Muscle of leg (tissue), 11 donors: ENCODE measurements around the gene PRKN. TPM values are rescaled to one million over a fixed set of nuclear protein-coding genes. Genes with fewer than 3 reads are reported as not detected.

ENCODE experiments used
- DNase-seq: peaks from one replicate; pipeline ENCODE4 v3.0.0; 2013
- H3K27ac ChIP-seq: one replicate; pipeline ENCODE4 v1.5.1; 2013; ENCODE audit warnings: mild to moderate bottlenecking, low read length, control low read depth
- H3K27me3 ChIP-seq: one replicate; pipeline ENCODE4 v1.6.1; 2013; ENCODE audit warnings: low read length; ENCODE audit not compliant: control insufficient read depth, insufficient read depth
- H3K36me3 ChIP-seq: one replicate; pipeline ENCODE4 v1.6.1; 2013; ENCODE audit warnings: low read length; ENCODE audit not compliant: control insufficient read depth, insufficient read depth
- H3K4me1 ChIP-seq: one replicate; pipeline ENCODE4 v1.6.1; 2013; ENCODE audit warnings: low read length; ENCODE audit not compliant: control insufficient read depth, insufficient read depth
- H3K4me3 ChIP-seq: one replicate; pipeline ENCODE4 v1.5.1; 2013; ENCODE audit warnings: low read length, control low read depth
- H3K9me3 ChIP-seq: replicated peaks from 2 replicates; pipeline ENCODE4 v1.6.1; 2013; ENCODE audit warnings: low read depth, low read length; ENCODE audit not compliant: control insufficient read depth
- WGBS: methylation state at CpG from one replicate; pipeline ENCODE4 v1.1.5; 2013; ENCODE audit warnings: missing lambda C conversion rate; ENCODE audit not compliant: insufficient coverage; 5-methylcytosine and 5-hydroxymethylcytosine counted together
- polyA plus RNA-seq, 8 donors: library from polyadenylated mRNA; unstranded; fragments of 120-200 nt; gene quantifications; one replicate each; pipeline versions ENCODE4 v1.2.1 to v1.2.3, GENCODE V29; 2013; ENCODE audit warnings: inconsistent platforms in 1 of 8, low replicate concordance in 1 of 8; ENCODE audit not compliant: insufficient read length in 8 of 8, insufficient read depth in 1 of 8
- total RNA-seq: library from RNA; stranded (reverse); fragments of 120-200 nt; gene quantifications from one replicate; pipeline ENCODE4 v1.2.4, GENCODE V29; 2013

The PRKN gene
- total and polyA plus RNA-seq, 9 donors: 2.5 to 4.7 (median 3.9) TPM

DNA sequence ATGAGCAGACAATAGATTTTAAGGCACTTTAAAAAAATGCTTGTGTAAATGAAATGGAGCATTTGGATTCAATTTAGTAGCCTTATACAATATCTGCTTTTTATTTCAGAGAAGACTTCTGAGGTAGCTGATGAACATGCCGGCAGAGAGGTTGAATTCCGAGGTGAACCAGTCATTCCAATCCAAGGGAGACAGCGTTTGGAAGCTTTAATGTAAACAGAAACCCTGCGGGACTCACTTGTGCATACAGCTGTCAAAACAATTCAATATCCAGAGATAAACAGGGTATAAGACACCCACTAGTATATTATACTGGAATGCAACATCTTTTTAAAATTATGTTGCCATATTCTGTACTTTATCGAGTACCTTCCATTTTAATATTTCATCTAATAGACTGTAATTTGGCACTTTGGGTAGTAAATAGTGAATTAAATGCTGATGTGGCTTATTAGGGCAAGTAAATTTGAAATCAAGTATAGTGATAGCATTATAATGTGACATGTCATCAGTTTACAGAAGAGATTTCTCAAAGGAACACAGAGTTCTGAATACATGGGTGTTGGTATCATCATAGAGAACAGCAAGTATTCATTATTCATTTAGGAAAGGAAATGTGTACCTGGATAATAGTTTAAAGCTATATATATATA is 347.7 kb downstream of the PRKN start:
- Histone ChIP-seq H3K27ac (no peak overlapping the region), H3K4me3 (no peak overlapping the region), H3K4me1 (no peaks in the 10 kb centered on the region), H3K27me3 (no peaks in the 10 kb centered on the region), H3K9me3 (no peaks in the 10 kb centered on the region), H3K36me3 (no peaks in the 10 kb centered on the region)
- WGBS: no CpG with 5 or more reads among the region's 5 CpGs
- DNase-seq: no peak

DNA sequence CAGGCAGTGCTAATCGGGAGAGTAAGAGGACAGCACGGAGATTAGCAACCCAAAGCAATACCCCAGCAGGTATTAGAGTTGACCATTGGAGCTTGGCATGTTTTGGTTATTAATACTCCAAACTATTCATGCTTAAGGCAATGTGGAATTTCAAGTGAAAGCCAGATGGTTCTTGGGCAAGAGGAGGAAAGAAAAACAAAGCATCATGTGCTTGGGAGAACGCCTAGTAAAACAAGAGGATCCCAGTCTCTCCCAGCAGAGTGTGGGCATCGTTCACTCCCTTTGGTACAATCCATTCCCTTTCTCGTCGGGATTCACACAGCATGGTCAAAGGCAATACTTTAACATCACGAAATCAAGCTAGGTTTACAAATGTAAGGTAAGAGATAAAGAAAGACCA is 349.8 kb downstream of the PRKN start:
- Histone ChIP-seq H3K36me3 (no peaks in the 10 kb centered on the region), H3K4me1 (no peaks in the 10 kb centered on the region), H3K9me3 (no peaks in the 10 kb centered on the region), H3K27me3 (no peaks in the 10 kb centered on the region), H3K4me3 (no peak overlapping the region), H3K27ac (no peak overlapping the region)
- no peak for DNase-seq
- WGBS: no CpG with 5 or more reads among the region's 7 CpGs

DNA sequence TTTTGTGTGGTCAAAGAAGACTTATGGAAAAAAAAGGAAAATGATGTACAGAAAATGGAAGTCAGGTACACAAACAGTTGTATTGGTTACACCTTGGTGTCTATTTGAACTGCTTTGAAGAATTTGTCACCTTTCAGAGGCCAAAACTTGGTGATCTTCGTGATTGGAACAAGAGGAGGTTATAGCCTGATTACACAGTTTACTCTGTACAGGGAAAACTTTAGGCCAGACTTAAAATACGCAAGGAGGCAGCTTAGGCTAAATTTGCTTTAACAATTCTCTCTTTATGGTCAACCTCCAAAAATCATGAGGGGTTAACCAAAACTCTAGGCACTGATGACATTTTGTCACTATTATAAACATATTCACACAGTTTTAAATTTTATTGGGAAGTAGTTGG is 353.7 kb downstream of the PRKN start:
- WGBS: 29% methylated on average over 1 of the region's 2 CpGs
- H3K4me1 ChIP-seq: no peaks in the 10 kb centered on the region
- no peak for DNase-seq
- no peaks in the 10 kb centered on the region for H3K27me3 ChIP-seq
- H3K27ac ChIP-seq: no peak overlapping the region
- no peaks in the 10 kb centered on the region for H3K9me3 ChIP-seq
- H3K4me3 ChIP-seq: no peak overlapping the region
- no peaks in the 10 kb centered on the region for H3K36me3 ChIP-seq

GRCh38 chr6:162373192-162373591 is 354.4 kb downstream of the PRKN start:
- no CpG with 5 or more reads among the region's 2 CpGs for WGBS

GRCh38 chr6:162372106-162372505 is 355.5 kb downstream of the PRKN start:
- peak; percentile 56 for DNase-seq
- no peaks in the 10 kb centered on the region for H3K27me3 ChIP-seq

More at GRCh38 chr6:162373192-162373591, 354.4 kb downstream of the PRKN start:
- DNase-seq: no peak
- no peak overlapping the region for H3K4me3 ChIP-seq
- no peak overlapping the region for H3K27ac ChIP-seq
- H3K27me3 ChIP-seq: no peaks in the 10 kb centered on the region
- no peaks in the 10 kb centered on the region for H3K36me3 ChIP-seq
- no peaks in the 10 kb centered on the region for H3K4me1 ChIP-seq
- no peaks in the 10 kb centered on the region for H3K9me3 ChIP-seq

GRCh38 chr6:162371121-162371520 is 356.4 kb downstream of the PRKN start:
- Histone ChIP-seq H3K27ac (no peak overlapping the region), H3K4me1 (no peaks in the 10 kb centered on the region), H3K27me3 (no peaks in the 10 kb centered on the region), H3K36me3 (no peaks in the 10 kb centered on the region), H3K9me3 (no peaks in the 10 kb centered on the region), H3K4me3 (no peak overlapping the region)
- 84% methylated on average over 3 of the region's 5 CpGs for WGBS
- no peak for DNase-seq

More at GRCh38 chr6:162372106-162372505, 355.5 kb downstream of the PRKN start:
- WGBS: 74% methylated on average over 7 of the region's 9 CpGs
- H3K36me3 ChIP-seq: no peaks in the 10 kb centered on the region
- no peak overlapping the region for H3K4me3 ChIP-seq
- H3K27ac ChIP-seq: no peak overlapping the region
- no peaks in the 10 kb centered on the region for H3K9me3 ChIP-seq
- H3K4me1 ChIP-seq: no peaks in the 10 kb centered on the region

DNA sequence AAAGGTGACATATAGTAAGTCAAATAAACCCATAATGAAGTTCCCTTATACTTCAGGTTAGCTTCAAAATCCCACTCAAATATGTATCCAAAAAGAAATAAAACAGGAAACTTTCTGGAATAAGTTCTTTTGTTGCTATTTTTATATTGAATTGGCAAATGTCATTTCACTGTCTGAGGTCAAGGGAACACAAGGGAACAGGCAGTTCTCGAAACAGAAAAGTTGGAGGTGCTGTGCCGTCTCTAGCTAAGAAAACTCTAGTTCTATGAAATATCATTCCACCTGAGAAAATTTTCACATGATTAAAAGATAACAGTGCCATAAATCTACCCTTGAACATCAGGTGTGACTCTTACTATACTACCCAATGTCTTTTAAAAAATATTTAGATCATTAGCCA is 358.5 kb downstream of the PRKN start:
- Histone ChIP-seq H3K36me3 (no peaks in the 10 kb centered on the region), H3K9me3 (no peaks in the 10 kb centered on the region), H3K27ac (no peak overlapping the region), H3K27me3 (no peaks in the 10 kb centered on the region), H3K4me1 (no peaks in the 10 kb centered on the region), H3K4me3 (no peak overlapping the region)
- DNase-seq: no peak
- no CpG with 5 or more reads among the region's 2 CpGs for WGBS

- WGBS: 92% methylated on average over 2 of the region's 4 CpGs
- no peak overlapping the region for H3K27ac ChIP-seq
- DNase-seq: no peak
- no peaks in the 10 kb centered on the region for H3K27me3 ChIP-seq
- H3K4me1 ChIP-seq: no peaks in the 10 kb centered on the region
- H3K4me3 ChIP-seq: no peak overlapping the region
- H3K9me3 ChIP-seq: no peaks in the 10 kb centered on the region
- H3K36me3 ChIP-seq: no peaks in the 10 kb centered on the region
Measured at GRCh38 chr6:162364488-162364887, 363.1 kb downstream of the PRKN start.

DNA sequence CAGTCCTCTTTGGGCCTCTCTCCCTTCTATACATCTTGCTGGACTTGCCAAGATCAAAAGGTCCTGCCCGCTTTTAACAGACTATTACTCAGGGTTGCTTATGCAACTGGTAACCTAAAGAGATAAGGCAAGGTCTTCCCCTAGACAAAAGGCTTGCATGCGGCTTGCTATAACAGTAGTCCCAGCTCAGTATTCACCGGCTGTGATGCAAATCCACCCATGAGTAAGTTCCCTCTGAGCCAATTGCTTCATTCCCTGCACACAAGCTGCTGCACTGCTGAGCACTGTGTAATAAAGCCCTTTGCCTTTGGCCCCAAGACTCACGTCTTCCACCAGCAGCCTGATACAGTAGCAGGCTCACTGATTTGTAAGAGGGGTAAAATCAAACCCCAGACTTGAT is 363.8 kb downstream of the PRKN start:
- H3K27me3 ChIP-seq: no peaks in the 10 kb centered on the region
- DNase-seq: no peak
- H3K36me3 ChIP-seq: no peaks in the 10 kb centered on the region
- H3K4me3 ChIP-seq: no peak overlapping the region
- no peaks in the 10 kb centered on the region for H3K9me3 ChIP-seq
- no peaks in the 10 kb centered on the region for H3K4me1 ChIP-seq
- 94% methylated on average over 4 of the region's 4 CpGs for WGBS
- no peak overlapping the region for H3K27ac ChIP-seq

- no peaks in the 10 kb centered on the region for H3K27me3 ChIP-seq
- H3K4me3 ChIP-seq: no peak overlapping the region
- DNase-seq: no peak
- H3K36me3 ChIP-seq: no peaks in the 10 kb centered on the region
- no CpG with 5 or more reads among the region's 6 CpGs for WGBS
- no peaks in the 10 kb centered on the region for H3K4me1 ChIP-seq
- no peaks in the 10 kb centered on the region for H3K9me3 ChIP-seq
- no peak overlapping the region for H3K27ac ChIP-seq
Measured at GRCh38 chr6:162360901-162361567, 366.5 kb downstream of the PRKN start.
